NCI-H128 (cell line): ENCODE measurements around the gene PRELP.

Source experiments
- DNase-seq: peaks from one replicate; lab custom pipeline; 2025; ENCODE audit not compliant: unreplicated experiment; lab: John Stamatoyannopoulos, UW

Gene PRELP

GRCh38 chr1:203521812-203522211, 46.2 kb downstream of the PRELP start:
- DNase-seq: no peak

- no peak for DNase-seq
Observed at GRCh38 chr1:203522237-203522636, 46.6 kb downstream of the PRELP start.

- DNase-seq: no peak
Observed at GRCh38 chr1:203523667-203524066, 48.1 kb downstream of the PRELP start.

- DNase-seq: no peak
Observed at GRCh38 chr1:203524152-203524551, 48.5 kb downstream of the PRELP start.

GRCh38 chr1:203524824-203525223, 49.2 kb downstream of the PRELP start:
- no peak for DNase-seq

- no peak for DNase-seq
Observed at GRCh38 chr1:203525685-203526084, 50.1 kb downstream of the PRELP start.

GRCh38 chr1:203526130-203526529, 50.5 kb downstream of the PRELP start:
- DNase-seq: no peak

- DNase-seq: no peak
Observed at GRCh38 chr1:203526572-203526971, 51.0 kb downstream of the PRELP start.

GRCh38 chr1:203527013-203527412, 51.4 kb downstream of the PRELP start:
- no peak for DNase-seq

- no peak for DNase-seq
Observed at GRCh38 chr1:203528063-203528462, 52.5 kb downstream of the PRELP start.

GRCh38 chr1:203528976-203529835, 53.6 kb downstream of the PRELP start:
- DNase-seq: no peak

GRCh38 chr1:203531063-203531462, 55.5 kb downstream of the PRELP start:
- no peak for DNase-seq

- no peak for DNase-seq
Observed at GRCh38 chr1:203534012-203534411, 58.4 kb downstream of the PRELP start.

GRCh38 chr1:203534526-203534925, 58.9 kb downstream of the PRELP start:
- no peak for DNase-seq

- no peak for DNase-seq
Observed at GRCh38 chr1:203536575-203536974, 61.0 kb downstream of the PRELP start.

GRCh38 chr1:203536980-203537455, 61.4 kb downstream of the PRELP start:
- DNase-seq: no peak

GRCh38 chr1:203537806-203538464, 62.3 kb downstream of the PRELP start:
- DNase-seq: no peak

GRCh38 chr1:203538726-203539125, 63.1 kb downstream of the PRELP start:
- no peak for DNase-seq

GRCh38 chr1:203539831-203540546, 64.4 kb downstream of the PRELP start:
- no peak for DNase-seq
